Left ventricle myocardium inferior (tissue), 1 donor: ENCODE measurements around the gene CLIC1. TPM values are rescaled to one million over a fixed set of nuclear protein-coding genes. Genes with fewer than 3 reads are reported as not detected.

ENCODE experiments used
- DNase-seq: peaks from one replicate; pipeline ENCODE4 v3.0.0-alpha.2; 2020
- H3K27ac ChIP-seq: fragments of 200-600 bp; replicated peaks from 2 replicates; pipeline ENCODE4 v1.8.0; 2021
- H3K27me3 ChIP-seq: fragments of 200-600 bp; 2 replicates; pipeline ENCODE4 v1.8.0; 2021; ENCODE audit warnings: low read depth
- H3K36me3 ChIP-seq: fragments of 200-600 bp; 2 replicates; pipeline ENCODE4 v1.8.0; 2021
- H3K4me1 ChIP-seq: fragments of 200-600 bp; 2 replicates; pipeline ENCODE4 v1.8.0; 2021
- H3K4me3 ChIP-seq: fragments of 200-600 bp; 2 replicates; pipeline ENCODE4 v1.8.0; 2021; ENCODE audit warnings: mild to moderate bottlenecking, moderate library complexity
- H3K9me3 ChIP-seq: fragments of 200-600 bp; replicated peaks from 2 replicates; pipeline ENCODE4 v1.8.0; 2021
- intact Hi-C: fragments of 100-400 bp; cut with micrococcal nuclease; formaldehyde crosslinking; loops from one replicate; pipeline ENCODE4 v1.11.0; 2022
- total RNA-seq: library from RNA; stranded (reverse); fragmentation: NEBNext Ultra II Directional; extraction: Animal tissue kit (Norgen Biotek cat#: 25700); gene quantifications from one replicate; pipeline ENCODE4 v1.2.1, GENCODE V29; 2021
- TF ChIP-seq, protein P1 (sequence below): fragments of 200-600 bp; IDR thresholded peaks from 2 replicates; pipeline ENCODE4 v1.8.0; 2021; ENCODE audit warnings: antibody characterized with exemption, mild to moderate bottlenecking, borderline replicate concordance
- donor health status: DM: no; HTN: yes; CAD: no; lungs with severe emphysema.

The CLIC1 gene
- total RNA-seq, 1 donor from 2014 or later, result 78.0 TPM

DNA sequence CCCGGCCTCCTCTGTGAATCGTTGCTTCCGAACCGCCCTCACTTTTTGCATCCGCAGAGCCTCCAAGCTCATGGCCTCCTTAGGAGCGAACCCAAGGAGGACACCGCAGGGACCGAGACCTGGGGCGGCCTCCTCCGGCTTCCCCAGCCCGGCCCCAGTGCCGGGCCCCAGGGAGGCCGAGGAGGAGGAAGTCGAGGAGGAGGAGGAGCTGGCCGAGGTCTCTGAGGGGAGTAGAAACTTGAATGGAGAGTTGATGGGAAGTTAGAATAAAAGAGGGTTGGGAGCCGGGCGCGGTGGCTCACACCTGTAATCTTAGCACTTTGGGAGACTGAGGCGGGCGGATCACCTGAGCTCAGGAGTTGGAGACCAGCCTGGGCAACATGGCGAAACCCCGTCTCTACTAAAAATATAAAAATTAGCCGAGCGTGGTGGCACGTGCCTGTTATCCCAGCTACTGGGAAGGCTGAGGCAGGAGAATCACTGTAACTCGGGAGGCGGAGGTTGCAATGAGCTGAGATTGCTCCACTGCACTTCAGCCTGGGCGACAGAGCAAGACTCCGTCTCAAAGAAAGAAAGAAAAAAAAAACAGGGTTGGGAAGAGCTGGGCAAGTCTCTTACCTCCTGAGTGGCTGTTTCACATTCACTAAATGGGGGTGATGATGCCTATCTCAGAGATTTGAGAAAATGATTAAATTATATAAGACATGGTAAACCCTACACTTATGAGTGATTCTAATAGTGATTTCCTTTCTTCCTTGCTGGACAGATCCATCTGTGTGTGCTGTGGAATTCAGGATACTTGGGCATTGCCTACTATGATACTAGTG is 4.3 kb upstream of the CLIC1 start:
- H3K27ac ChIP-seq, result peak overlapping the region; percentile 62
- no peaks in the 10 kb centered on the region for H3K27me3 ChIP-seq
- no peaks in the 10 kb centered on the region for H3K9me3 ChIP-seq
- DNase-seq, result no peak
- intact Hi-C loops, result no loop called here
- TF ChIP-seq, protein P1, sequence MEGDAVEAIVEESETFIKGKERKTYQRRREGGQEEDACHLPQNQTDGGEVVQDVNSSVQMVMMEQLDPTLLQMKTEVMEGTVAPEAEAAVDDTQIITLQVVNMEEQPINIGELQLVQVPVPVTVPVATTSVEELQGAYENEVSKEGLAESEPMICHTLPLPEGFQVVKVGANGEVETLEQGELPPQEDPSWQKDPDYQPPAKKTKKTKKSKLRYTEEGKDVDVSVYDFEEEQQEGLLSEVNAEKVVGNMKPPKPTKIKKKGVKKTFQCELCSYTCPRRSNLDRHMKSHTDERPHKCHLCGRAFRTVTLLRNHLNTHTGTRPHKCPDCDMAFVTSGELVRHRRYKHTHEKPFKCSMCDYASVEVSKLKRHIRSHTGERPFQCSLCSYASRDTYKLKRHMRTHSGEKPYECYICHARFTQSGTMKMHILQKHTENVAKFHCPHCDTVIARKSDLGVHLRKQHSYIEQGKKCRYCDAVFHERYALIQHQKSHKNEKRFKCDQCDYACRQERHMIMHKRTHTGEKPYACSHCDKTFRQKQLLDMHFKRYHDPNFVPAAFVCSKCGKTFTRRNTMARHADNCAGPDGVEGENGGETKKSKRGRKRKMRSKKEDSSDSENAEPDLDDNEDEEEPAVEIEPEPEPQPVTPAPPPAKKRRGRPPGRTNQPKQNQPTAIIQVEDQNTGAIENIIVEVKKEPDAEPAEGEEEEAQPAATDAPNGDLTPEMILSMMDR, result no peak
- H3K4me3 ChIP-seq, result peak overlapping the region; percentile 78
- peaks cover 47% of the 10 kb centered on the region for H3K4me1 ChIP-seq
- H3K36me3 ChIP-seq, result no peaks in the 10 kb centered on the region

DNA sequence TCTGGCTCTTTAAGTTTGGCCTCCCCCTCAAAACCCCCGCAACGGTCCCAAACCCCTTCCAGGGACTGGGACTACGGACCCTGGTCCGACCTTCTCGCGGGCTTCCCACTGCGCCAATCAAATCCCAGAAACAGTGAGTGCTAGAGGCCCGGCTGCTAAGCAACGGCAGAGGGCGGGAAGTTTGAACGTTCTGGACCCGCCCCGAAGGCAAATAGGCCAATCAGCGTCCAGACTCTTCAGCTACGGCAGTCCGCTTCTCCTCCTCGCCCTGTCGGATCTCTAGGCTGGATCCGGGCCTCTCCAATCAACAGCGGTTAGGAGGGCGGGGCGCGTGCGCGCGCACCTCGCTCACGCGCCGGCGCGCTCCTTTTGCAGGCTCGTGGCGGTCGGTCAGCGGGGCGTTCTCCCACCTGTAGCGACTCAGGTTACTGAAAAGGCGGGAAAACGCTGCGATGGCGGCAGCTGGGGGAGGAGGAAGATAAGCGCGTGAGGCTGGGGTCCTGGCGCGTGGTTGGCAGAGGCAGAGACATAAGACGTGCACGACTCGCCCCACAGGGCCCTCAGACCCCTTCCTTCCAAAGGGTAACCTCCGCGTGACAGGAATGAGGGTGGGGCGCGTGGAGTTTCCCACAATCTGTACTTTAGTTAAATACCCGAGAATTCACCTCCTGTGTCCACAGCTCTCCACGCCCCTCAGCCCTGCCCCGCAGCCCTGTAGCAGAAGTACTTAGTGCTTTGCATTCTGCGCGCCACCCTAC is 3.5 kb upstream of the CLIC1 start, which contains the start of gene MSH5:
TSS of gene MSH5 (plus strand) at position 367 of the 758 bp plus-strand sequence. CDS start 462 bp downstream, outside the sequence.
- no peaks in the 10 kb centered on the region for H3K9me3 ChIP-seq
- no peaks in the 10 kb centered on the region for H3K27me3 ChIP-seq
- peaks cover 53% of the 10 kb centered on the region for H3K4me1 ChIP-seq
- TF ChIP-seq, protein P1, result no peak
- peak; percentile 98 for DNase-seq
- peak within 1 kb of the TSS; percentile 62 for H3K27ac ChIP-seq
- no peaks in the 10 kb centered on the region for H3K36me3 ChIP-seq
- intact Hi-C loops, result no loop called here
- H3K4me3 ChIP-seq, result peak within 1 kb of the TSS; percentile 78

DNA sequence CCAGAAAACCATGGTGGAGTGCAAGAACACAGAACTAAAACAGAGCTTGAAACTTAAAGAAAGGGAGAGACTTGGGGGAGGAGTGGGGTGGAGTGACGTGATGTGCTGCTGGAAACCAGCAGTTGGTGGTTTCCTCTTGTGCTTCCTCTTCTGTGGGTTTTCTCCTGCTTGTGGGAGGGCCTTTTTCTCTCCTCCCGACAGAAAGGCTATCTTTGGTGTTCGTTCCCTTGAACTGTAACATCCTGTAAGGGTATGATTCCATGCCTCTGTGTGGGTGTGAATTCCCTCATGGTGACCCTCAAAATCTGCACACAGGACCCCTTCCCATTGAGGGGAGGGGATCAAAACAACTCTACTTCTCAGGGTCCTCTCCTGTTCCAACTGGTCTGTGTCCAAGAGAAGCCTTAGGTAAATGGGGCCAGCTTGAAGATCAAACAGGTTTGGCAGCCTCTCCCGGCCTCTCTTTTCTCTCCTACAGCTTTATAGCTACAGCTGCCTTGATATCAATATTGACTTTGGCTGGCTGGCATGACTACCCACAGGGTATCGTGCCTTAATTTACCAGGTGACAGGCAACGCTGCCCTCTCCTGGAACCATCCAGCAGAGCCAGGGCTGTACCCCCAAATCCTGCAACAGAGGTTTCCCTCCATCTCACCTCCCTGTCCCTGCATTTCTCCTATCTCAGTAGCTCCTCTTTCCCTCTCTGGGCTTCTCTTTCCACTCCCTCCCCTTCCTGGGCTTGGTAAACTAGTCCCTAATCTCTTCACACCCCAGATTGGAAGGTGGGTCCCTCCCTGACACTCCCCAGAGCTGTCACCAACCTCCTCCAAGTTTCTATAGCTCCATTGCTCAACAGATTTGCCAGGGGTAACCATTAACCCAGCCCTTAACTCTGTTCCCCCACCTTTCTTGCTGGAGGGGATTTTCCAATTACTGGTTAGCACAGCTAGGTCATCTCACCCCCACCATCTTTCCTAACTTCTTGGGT is 2.0 kb upstream of the CLIC1 start:
- intact Hi-C loops, result no loop called here
- H3K27me3 ChIP-seq, result no peaks in the 10 kb centered on the region
- peak overlapping the region; percentile 96 for H3K27ac ChIP-seq
- TF ChIP-seq, protein P1, result no peak
- no peak for DNase-seq
- peaks cover 69% of the 10 kb centered on the region for H3K4me1 ChIP-seq
- no peaks in the 10 kb centered on the region for H3K9me3 ChIP-seq
- peaks cover 8% of the 10 kb centered on the region for H3K36me3 ChIP-seq
- H3K4me3 ChIP-seq, result peak overlapping the region; percentile 8

DNA sequence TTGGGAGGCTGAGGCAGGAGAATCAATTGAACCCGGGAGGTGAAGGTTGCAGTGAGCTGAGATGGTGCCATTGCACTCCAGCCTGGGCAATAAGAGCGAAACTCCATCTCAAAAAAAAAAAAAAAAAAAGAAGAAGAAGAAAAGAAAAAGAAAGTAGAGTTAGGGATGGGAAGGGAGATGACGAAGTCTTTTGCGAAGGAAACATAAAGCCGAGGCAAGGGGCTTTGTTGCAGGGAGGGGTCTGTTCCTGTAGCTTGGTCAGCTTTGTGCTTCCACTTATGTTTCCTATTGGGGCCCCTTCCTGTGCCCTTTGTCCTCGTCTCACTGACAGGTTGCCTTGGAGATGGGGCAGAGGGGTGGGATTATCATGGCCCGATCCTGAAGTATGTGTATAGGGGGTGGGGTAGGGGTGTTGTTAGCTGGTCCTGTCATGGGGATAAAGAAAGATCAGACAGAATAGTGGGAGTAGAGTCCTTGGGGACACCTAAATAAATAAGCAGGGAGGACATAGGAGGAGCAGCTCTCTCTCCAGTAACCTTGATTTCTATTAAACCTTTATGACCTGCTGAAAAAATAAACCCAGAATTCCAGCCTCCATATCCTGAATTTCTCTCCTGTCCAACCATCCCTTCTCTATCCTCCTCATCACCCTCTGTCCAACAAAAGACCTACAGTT is 1.1 kb upstream of the CLIC1 start:
- TF ChIP-seq, protein P1, result no peak
- H3K27ac ChIP-seq, result peak overlapping the region; percentile 96
- peaks cover 16% of the 10 kb centered on the region for H3K36me3 ChIP-seq
- H3K27me3 ChIP-seq, result no peaks in the 10 kb centered on the region
- H3K4me1 ChIP-seq, result peaks cover 77% of the 10 kb centered on the region
- peak overlapping the region; percentile 83 for H3K4me3 ChIP-seq
- intact Hi-C loops, result no loop called here
- no peaks in the 10 kb centered on the region for H3K9me3 ChIP-seq
- no peak for DNase-seq
